GM18951 (cell line): ENCODE results near the gene PRKAR2B.

Experiments used
- POLR2A ChIP-seq: IDR thresholded peaks from 4 replicates; pipeline ENCODE4 v1.6.1; 2011; ENCODE audit warnings: mild to moderate bottlenecking; ENCODE audit not compliant: insufficient read length, insufficient read depth; ENCODE audit errors: extremely low read depth
- in situ Hi-C: fragments of 300-500 bp; cut with MboI; formaldehyde crosslinking; loops from one replicate; pipeline ENCODE4 v1.12.0; 2022; ENCODE audit warnings: low sequenced_read_pairs, mixed read lengths, inconsistent platforms; ENCODE audit not compliant: unreplicated experiment

PRKAR2B gene

DNA sequence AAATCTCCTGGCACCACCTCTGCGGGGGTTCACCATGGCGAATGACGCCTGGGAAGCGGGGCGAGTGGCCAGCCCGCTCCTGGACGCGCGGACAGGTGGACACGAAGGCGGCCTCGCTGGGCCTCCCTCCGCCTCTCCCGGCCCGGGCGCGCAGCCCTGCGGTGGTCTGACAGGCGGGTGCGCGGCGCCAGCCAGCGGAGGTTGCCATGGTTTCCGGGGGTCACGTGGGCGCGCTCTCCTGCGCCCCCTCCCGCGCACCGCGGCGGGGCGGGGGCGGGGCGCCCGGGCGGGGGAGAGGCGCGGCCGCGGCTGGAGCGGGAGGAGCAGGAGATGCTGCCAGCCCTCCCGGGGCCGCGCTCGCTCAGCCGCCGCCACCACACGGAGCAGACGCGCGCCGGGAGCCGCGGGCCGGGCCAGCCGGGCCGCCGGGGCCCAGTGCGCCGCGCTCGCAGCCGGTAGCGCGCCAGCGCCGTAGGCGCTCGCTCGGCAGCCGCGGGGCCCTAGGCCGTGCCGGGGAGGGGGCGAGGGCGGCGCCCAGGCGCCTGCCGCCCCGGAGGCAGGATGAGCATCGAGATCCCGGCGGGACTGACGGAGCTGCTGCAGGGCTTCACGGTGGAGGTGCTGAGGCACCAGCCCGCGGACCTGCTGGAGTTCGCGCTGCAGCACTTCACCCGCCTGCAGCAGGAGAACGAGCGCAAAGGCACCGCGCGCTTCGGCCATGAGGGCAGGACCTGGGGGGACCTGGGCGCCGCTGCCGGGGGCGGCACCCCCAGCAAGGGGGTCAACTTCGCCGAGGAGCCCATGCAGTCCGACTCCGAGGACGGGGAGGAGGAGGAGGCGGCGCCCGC lies at the start of gene PRKAR2B:
Gene PRKAR2B, plus strand, starts transcription at position 359 of the 848 bp plus-strand sequence. Its CDS starts 203 bp downstream, at position 562.
- TF ChIP-seq POLR2A: no peak
- in situ Hi-C loops: no loop called here

DNA sequence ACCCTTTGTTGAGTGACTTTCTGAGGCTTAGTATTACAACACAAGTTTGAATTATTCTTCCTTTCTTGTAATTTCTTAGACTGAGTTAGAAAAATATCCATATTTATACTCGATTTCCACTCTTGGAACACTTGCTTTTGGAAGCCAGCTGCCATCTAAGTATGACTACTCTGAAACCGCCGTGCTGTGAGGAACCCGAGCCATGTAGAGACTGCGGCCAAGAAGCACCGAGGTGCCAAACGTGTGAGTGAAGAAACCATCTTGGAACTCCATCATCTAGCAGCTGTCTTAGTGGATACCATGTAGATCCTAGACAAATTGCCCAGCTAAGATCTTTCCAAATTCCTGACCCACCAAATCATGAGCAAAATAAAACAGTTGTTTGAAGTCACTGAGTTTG lies 49.7 kb upstream of the PRKAR2B start:
- in situ Hi-C loops: no loop called here
- TF ChIP-seq POLR2A: no peak

DNA sequence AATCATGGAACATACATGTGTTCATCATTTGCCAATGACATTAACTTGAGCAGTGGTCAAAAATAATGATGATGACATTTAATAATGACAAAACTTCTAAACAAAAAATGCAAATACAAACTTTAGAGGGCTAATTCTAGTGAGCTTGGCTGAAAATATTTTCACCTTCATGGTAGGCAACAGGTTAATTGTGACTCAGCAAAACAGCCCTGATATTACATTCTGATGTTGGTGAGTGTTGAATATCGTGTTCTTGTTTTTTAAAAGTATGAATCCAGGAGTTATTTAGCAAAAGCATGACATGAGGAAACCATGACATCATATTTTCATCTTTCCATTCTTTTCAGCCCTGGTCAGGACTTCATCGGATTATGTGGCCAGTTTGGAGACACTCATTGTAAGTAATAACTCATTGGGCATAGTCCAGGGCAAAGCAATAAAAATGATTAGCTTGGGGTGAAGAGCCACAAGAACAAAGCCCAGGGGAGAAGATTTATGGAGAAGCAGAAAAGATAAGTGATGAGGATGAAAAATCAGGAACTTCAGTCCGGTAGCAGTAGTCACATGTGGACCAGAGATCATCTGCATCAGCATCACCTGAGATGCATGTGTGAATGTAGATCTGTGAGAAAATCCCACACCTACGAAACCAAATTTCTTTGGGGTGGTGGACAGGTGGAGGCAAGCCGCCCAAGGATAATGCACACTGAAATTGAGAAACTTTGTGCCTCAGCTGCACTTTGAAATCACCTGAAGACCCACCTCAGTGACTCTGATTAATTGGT lies 46.8 kb upstream of the PRKAR2B start:
- in situ Hi-C loops: no loop called here
- no peak for TF ChIP-seq POLR2A

DNA sequence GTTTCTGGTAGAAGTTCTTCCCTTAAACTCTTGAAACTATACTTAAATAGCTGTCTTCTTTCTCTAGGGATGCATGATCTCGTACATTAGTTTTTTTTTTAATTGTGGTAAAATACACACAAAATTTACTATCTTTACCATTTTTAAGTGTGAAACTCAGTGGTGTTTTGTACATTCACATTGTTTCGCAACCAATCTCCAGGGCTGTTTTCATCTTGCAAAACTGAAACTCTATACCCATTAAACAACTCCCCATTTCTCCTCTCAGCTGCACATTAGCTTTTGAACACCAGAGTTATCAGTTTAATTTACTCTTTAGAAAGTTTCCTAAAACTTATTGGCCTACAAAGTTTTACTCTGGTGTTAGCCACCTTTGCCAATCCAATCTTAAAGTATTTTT lies 45.5 kb upstream of the PRKAR2B start:
- TF ChIP-seq POLR2A: no peak
- in situ Hi-C loops: no loop called here

DNA sequence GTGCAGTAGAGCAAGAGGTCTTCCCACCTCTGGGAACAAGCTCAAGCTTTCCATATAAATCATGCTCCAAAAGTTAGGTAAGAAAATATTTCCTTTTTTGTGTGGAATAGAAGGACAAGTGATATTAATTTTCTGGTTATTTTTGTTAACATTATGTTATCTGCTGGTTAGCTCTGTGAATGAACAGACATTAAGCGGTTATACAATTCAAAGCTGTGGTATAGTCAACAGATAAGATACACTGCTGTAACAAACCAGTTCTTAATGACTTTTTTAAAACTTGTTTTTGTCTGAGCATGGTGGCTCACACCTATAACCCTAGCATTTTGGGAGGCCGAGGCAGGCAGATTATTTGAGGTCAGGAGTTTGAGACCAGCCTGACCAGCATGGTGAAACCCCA lies 43.0 kb upstream of the PRKAR2B start:
- in situ Hi-C loops: no loop called here
- TF ChIP-seq POLR2A: no peak

DNA sequence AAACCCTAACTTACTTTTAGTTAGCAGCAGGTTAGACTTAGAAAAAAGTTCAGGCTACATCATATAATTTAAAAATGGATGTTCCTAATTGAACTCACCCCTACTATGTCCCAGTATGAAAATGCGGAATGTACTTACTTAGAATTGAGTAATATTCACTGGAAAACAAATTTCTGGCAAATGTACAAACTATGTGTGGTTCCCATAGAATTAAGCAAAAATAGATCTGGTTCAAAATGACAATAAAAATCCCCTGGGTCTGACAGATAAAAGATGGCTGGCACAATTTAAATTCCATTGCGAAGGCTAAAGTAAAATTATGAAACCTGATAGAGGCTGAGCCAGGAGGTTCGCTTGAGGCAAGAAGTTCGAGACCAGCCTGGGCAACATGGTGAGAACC lies 42.4 kb upstream of the PRKAR2B start:
- in situ Hi-C loops: no loop called here
- TF ChIP-seq POLR2A: no peak

DNA sequence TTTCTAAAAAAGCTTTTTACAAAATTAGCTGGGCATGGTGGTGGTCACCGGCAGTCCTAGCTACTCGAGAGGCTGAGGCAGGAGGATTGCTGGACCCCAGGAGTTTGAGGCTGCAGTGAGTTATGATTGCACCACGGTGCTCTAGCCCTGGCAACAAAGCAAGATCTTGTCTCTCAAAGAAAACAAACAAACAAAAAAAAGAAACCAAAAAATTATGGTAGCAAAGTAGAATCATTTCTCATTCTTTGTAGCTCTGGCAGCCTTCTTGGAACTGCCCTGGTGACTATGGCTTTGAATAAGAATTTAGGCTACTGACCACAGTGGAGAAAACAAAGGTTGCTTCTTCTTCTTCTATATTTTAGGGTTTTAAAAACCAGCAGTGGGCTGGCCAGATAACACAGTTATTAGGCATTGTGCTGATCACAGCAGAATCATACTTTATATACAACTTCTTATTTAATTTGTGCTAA lies 41.9 kb upstream of the PRKAR2B start:
- in situ Hi-C loops: no loop called here
- TF ChIP-seq POLR2A: no peak

DNA sequence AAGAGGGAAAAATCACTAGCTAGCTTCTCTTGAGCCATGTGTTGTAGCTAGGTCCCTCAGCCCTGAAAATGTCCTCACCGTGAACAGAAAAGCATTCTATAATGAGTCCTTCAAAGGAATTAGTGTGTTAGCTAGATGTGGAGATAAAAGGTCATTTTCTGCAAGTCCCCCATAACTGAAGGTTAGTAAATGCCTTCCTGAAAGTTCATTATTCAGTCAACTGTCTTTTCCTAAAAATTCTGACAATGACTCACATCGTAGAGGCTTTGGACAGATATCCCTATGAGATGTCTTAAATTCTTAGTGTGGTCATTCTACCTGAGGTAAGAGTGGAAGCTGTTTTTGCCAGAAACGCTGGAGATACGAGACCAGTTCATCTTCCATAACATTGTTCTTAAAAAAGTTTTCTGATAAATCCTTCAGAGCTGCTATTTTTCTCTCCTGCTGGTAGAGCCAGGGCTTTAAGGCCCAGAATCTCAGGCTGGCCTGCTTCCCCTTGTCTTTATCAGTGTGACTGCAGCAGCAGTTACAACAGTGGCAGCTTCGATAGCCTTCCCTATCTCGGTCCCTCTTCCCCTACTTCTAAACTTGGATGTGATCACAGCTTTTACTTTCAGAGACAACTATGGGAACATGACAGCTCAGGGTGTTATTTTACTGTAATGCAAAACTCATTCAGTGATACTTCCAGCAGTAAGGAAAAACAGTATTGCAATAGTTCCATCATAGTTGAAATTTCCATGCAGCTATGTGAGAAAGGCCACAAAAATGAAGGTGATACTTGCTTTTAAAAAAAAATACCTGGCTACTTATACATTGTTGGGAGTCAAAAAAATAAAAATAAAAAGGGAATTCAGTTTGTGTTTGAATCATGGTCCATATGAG lies 37.3 kb upstream of the PRKAR2B start:
- in situ Hi-C loops: no loop called here
- TF ChIP-seq POLR2A: no peak

DNA sequence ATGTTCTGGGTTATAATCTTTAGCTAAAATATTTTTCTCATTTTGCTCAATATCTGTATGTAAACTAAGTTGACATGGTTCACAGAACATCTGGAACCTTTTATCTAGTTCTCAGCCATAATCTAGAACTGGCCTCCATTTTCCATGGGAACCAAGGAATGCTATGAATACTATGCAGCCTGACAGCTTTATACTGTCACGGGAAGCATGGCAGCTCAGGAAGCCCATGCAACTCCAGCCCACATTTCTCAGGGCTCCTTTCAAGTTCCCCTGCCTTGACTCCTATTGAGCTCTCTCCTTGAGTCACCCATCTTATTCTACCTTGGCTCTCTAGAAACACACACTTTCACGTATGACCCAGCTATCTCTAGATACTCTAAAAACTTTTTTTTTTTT lies 36.6 kb upstream of the PRKAR2B start:
- TF ChIP-seq POLR2A: no peak
- in situ Hi-C loops: no loop called here

DNA sequence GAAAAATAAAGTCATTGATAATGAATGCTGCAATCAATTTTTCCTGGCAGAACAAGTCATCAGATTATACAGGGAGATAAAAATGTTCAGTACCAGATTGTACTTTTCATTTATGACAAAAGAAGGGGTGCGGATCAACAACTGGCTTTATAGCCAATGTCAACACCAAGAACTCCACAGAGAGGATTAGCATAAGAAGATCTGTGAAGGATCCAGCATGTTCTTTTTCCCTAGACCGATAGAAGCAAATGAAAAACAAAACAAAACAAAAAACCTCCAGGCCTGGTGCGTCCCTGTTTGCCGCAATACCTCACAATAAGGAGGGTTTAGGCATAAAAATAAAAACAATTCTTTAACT lies 34.7 kb upstream of the PRKAR2B start:
- TF ChIP-seq POLR2A: no peak
- in situ Hi-C loops: no loop called here

DNA sequence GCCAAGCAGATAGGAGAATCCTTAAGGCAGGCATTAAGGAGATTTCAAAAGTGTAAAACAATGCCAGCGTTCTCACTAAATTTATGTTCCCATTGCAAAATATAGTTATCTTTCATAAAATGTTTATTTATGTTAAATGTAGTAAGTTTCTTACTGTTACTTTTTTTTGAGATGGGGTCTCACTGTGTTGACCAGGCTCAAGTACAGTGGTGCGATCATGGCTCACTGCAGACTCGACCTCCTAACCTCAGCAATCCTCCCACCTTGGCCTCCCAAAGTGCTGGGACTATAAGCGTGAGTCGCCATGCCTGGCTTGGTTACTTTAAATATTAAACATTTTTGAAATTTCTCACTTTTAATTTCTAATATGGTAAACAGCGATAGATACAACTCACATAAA lies 31.8 kb upstream of the PRKAR2B start:
- no peak for TF ChIP-seq POLR2A
- in situ Hi-C loops: no loop called here

DNA sequence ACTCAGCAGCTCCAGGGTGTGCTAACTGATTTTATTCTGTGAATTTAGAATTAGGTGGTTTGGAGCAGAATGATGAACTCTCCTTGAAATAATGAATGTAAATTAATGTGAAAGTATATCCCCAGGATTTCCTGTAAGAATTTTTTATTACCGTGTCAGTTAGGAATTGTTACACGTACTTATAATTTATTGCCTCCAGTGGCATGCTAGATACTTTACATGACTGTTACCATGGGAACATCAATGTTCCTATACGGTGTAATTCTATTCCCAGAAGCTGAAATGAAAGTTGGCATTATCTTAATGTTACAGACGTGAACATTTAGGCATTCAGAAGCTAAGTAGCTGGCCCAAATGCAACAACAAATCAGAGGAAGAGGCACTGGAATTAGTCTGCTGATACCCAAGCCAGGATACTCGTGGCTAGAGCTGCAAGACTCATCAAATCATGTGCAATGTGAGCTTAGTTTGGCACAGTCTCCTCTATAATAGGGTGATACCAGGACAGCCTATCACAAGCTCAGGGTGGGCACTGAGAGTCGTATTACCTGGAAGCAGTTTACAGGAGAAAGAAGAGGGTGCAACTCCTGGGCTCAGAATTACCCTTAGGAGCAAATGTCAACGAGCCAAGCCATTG lies 30.0 kb upstream of the PRKAR2B start:
- in situ Hi-C loops: no loop called here
- TF ChIP-seq POLR2A: no peak

DNA sequence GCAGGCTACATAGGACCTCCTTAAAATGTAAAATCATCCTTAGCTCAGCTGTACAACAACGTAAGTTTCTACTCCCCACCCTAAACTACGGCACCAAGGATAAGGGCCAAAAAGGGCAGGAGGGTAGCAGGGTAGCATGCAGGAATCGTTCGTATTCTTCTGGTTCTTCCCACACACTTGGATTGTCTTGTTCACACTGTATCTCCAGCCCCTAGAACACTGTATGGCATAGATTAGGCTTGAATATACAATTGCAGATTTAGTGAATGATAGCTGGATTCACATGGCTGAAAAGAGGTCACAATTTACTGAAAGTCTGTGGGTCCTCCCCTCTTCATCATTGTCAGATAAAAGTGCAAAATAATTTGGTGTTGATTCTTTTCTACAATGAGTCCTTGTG lies 28.2 kb upstream of the PRKAR2B start:
- in situ Hi-C loops: no loop called here

More for the DNA sequence above, 28.2 kb upstream of the PRKAR2B start:
- TF ChIP-seq POLR2A: no peak
